NCI-H226 (cell line): ENCODE results near the gene CCDC116.
"Not testable (repeated sequence)": the region's sequence is repeated elsewhere in the genome, so short reads cannot be mapped to it uniquely, and the experiment has no call there.

Experiments used
- DNase-seq: peaks from one replicate; pipeline ENCODE4 v3.0.0-alpha.2; 2015

The CCDC116 gene

GRCh38 chr22:21632931-21633330 is 371 bp downstream of the CCDC116 start:
- no peak for DNase-seq

- no peak for DNase-seq
Observed at GRCh38 chr22:21633481-21633880, 921 bp downstream of the CCDC116 start.

GRCh38 chr22:21634081-21634480 is 1.5 kb downstream of the CCDC116 start:
- DNase-seq, result no peak

- DNase-seq, result no peak
Observed at GRCh38 chr22:21634844-21635243, 2.3 kb downstream of the CCDC116 start.

GRCh38 chr22:21635771-21636510 is 3.4 kb downstream of the CCDC116 start:
- no peak for DNase-seq

- DNase-seq, result no peak
Observed at GRCh38 chr22:21636629-21637218, 4.2 kb downstream of the CCDC116 start.

- DNase-seq, result not testable (repeated sequence)
Observed at GRCh38 chr22:21637450-21637849, 4.9 kb downstream of the CCDC116 start.

GRCh38 chr22:21639359-21639758 is 6.8 kb downstream of the CCDC116 start:
- no peak for DNase-seq

GRCh38 chr22:21640810-21641209 is 8.2 kb downstream of the CCDC116 start:
- DNase-seq, result no peak

GRCh38 chr22:21641417-21641788 is 8.8 kb downstream of the CCDC116 start:
- peak; percentile 14 for DNase-seq

- DNase-seq, result peak; percentile 90
Observed at GRCh38 chr22:21641789-21642583, 9.4 kb downstream of the CCDC116 start, which contains the start of gene SDF2L1. Gene SDF2L1, plus strand, starts transcription at chr22:21642302. Its CDS starts 35 bp downstream, at chr22:21642337.

- DNase-seq, result peak; percentile 24
Observed at GRCh38 chr22:21642584-21643448, 10.3 kb downstream of the CCDC116 start.

- no peak for DNase-seq
Observed at GRCh38 chr22:21643533-21644357, 11.2 kb downstream of the CCDC116 start.

- not testable (repeated sequence) for DNase-seq
Observed at GRCh38 chr22:21645513-21645912, 13.0 kb downstream of the CCDC116 start.

- DNase-seq, result no peak
Observed at GRCh38 chr22:21646608-21647590, 14.3 kb downstream of the CCDC116 start.

GRCh38 chr22:21650280-21650679 is 17.7 kb downstream of the CCDC116 start:
- no peak for DNase-seq

GRCh38 chr22:21650823-21651520 is 18.4 kb downstream of the CCDC116 start:
- no peak for DNase-seq

GRCh38 chr22:21651521-21652009 is 19.0 kb downstream of the CCDC116 start:
- DNase-seq, result no peak

GRCh38 chr22:21652010-21652546 is 19.5 kb downstream of the CCDC116 start:
- DNase-seq, result peak; percentile 71
